Measurements from ENCODE around the gene POLR3B.

The POLR3B gene

DNA sequence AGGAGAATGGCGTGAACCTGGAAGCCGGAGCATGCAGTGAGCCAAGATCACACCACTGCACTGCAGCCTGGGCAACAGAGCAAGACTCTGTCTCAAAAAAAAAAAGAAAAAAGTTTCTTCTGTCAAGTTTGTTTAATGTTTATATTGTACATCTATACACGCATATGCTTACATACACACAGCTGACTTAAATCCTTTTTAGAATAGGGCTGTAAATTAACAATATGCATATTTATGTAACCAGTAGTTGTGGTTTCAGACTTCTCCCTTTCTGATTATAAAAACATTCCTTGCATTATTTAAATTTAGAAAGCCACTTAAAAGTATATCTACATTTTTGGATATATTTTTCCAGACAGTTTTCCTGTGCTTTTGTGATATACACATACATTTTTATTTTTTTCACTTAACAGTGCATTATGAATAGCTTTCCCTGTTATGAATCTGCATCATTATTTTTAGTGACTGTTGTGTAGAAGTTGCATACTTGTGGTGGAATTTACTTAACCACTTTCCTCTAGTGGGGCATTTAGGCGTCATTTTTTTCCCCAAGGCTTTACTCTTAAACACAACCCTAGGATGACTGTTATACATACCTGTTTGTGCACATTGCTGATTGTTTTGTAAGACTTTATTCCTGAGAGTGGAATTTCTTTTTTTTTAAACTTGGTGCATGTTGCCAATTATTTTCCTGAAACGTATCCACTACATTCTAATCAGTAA lies 29.4 kb downstream of the POLR3B start:
- H3K9ac ChIP-seq (ENCODE audit: low read length), result no peak overlapping the region
- no peak overlapping the region for H3K4me3 ChIP-seq (ENCODE audit: low read length)
- no peaks in the 10 kb centered on the region for H3K36me3 ChIP-seq (ENCODE audit: control insufficient read depth, insufficient read depth, low read length)
- H3K27ac ChIP-seq (ENCODE audit: low read depth, low read length), result no peak overlapping the region
- no peaks in the 10 kb centered on the region for H3K4me1 ChIP-seq (ENCODE audit: control insufficient read depth, insufficient read depth, low read length)
- H3K27me3 ChIP-seq (ENCODE audit: control insufficient read depth, insufficient read depth, low read length), result no peaks in the 10 kb centered on the region

DNA sequence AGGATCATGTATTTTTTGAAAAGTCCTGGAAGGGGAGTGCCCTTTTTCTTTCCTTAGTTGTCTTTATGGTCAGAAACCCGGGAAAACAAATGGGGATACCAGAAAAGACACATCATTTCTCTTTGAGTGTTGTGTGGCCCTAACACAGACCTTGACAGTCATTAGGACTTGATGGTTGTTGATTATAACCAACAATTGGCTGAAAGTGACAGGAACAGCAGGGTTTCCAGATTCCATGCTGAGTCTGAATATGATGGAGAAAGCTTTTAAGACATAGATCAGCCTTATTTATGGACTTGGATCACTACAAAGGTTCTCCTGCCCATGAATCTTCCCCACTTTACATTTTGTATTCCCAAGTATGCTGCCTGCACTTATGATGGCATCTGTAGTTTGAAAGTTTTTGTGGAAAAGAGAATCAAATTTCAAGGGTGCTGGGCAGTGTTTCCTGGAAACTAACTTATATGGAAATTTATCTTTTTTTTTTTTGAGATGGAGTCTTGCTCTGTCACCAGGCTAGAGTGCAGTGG lies 30.4 kb downstream of the POLR3B start:
- Histone ChIP-seq H3K4me3 (ENCODE audit: low read length) (no peak overlapping the region), H3K4me1 (ENCODE audit: control insufficient read depth, insufficient read depth, low read length) (no peaks in the 10 kb centered on the region), H3K27ac (ENCODE audit: low read depth, low read length) (no peak overlapping the region), H3K9ac (ENCODE audit: low read length) (no peak overlapping the region), H3K36me3 (ENCODE audit: control insufficient read depth, insufficient read depth, low read length) (no peaks in the 10 kb centered on the region), H3K27me3 (ENCODE audit: control insufficient read depth, insufficient read depth, low read length) (no peaks in the 10 kb centered on the region)

DNA sequence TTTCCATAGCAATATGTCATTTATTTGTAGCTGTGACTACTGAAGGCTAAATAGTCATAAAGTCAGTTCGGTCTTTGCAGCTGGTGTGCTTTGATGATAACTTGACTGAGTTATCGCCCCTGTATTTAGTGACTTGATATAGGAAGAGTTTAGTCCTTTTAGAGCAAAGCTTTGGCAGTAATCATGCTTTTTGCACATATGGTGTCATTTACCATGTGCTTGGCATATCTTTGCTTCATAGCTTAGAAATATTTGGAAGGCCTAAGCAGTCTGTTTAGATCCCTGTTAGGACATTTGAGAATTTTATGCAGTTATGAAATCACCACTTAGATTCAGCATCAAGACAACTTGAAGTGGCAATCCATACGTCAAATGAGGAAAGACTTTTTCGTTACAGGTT lies 31.6 kb downstream of the POLR3B start:
- Histone ChIP-seq H3K9ac (ENCODE audit: low read length) (no peak overlapping the region), H3K36me3 (ENCODE audit: control insufficient read depth, insufficient read depth, low read length) (peaks cover 3% of the 10 kb centered on the region), H3K27me3 (ENCODE audit: control insufficient read depth, insufficient read depth, low read length) (no peaks in the 10 kb centered on the region), H3K27ac (ENCODE audit: low read depth, low read length) (no peak overlapping the region), H3K4me3 (ENCODE audit: low read length) (no peak overlapping the region), H3K4me1 (ENCODE audit: control insufficient read depth, insufficient read depth, low read length) (no peaks in the 10 kb centered on the region)

DNA sequence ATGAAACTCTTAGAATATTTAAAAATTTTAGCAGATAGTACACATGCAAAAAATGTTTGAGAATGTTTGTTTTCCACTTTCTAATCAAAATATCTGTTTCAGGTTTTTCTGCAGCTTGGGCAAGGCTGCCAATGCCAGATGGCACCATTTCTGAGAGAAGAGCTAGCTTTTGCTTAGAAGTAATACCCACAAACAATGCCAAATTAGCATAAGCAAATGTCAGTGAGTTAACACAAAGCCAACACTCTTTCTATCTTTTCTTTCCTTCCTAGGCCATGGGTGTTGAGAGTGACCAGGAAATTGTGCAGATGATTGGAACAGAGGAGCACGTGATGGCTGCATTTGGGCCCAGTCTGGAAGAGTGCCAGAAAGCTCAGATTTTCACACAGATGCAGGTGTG lies 35.2 kb downstream of the POLR3B start:
- Histone ChIP-seq H3K27ac (ENCODE audit: low read depth, low read length) (no peak overlapping the region), H3K9ac (ENCODE audit: low read length) (no peak overlapping the region), H3K27me3 (ENCODE audit: control insufficient read depth, insufficient read depth, low read length) (no peaks in the 10 kb centered on the region), H3K4me1 (ENCODE audit: control insufficient read depth, insufficient read depth, low read length) (no peaks in the 10 kb centered on the region), H3K4me3 (ENCODE audit: low read length) (no peak overlapping the region), H3K36me3 (ENCODE audit: control insufficient read depth, insufficient read depth, low read length) (peaks cover 3% of the 10 kb centered on the region)

DNA sequence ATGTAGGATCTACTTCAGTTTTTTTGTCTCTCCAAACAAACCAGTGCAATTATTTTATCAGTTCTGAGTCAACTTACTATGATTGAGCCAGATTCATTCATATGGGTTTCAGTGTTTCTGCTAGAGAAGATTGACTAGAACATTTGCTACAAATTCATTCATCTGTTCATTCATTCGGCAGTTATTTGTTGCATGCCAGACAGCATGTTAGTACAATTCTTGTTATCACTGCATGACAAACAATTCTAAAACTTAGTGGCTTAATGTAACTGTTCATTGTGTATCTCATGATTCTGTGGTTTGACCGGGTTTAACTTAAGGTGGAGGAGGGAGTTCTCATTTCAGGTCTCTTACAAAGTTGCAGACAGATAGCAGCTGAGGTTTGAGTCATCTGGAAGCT lies 52.3 kb downstream of the POLR3B start:
- Histone ChIP-seq H3K27ac (ENCODE audit: low read depth, low read length) (no peak overlapping the region), H3K27me3 (ENCODE audit: control insufficient read depth, insufficient read depth, low read length) (no peaks in the 10 kb centered on the region), H3K9ac (ENCODE audit: low read length) (no peak overlapping the region), H3K4me3 (ENCODE audit: low read length) (no peak overlapping the region), H3K4me1 (ENCODE audit: control insufficient read depth, insufficient read depth, low read length) (no peaks in the 10 kb centered on the region), H3K36me3 (ENCODE audit: control insufficient read depth, insufficient read depth, low read length) (no peaks in the 10 kb centered on the region)

DNA sequence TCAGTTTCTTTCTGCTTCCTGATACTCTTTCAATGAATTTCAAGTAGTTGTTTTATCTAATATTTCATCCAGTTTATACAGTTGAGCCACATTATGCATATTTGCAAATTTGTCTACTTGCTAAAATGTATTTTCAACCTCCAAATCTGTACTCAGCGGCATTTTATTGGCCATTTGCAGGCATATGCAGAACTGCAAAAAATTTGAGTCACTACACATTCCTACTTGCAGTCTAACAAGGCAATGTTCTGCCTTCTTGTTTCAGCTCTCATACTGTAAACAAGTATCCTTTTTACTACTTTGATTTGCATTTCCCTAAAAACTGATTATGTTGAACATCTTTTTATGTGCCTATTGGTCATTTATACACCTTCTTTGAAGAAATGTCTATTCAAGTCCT lies 55.0 kb downstream of the POLR3B start:
- Histone ChIP-seq H3K36me3 (ENCODE audit: control insufficient read depth, insufficient read depth, low read length) (peaks cover 3% of the 10 kb centered on the region), H3K9ac (ENCODE audit: low read length) (no peak overlapping the region), H3K4me3 (ENCODE audit: low read length) (no peak overlapping the region), H3K27ac (ENCODE audit: low read depth, low read length) (no peak overlapping the region), H3K4me1 (ENCODE audit: control insufficient read depth, insufficient read depth, low read length) (no peaks in the 10 kb centered on the region), H3K27me3 (ENCODE audit: control insufficient read depth, insufficient read depth, low read length) (no peaks in the 10 kb centered on the region)

DNA sequence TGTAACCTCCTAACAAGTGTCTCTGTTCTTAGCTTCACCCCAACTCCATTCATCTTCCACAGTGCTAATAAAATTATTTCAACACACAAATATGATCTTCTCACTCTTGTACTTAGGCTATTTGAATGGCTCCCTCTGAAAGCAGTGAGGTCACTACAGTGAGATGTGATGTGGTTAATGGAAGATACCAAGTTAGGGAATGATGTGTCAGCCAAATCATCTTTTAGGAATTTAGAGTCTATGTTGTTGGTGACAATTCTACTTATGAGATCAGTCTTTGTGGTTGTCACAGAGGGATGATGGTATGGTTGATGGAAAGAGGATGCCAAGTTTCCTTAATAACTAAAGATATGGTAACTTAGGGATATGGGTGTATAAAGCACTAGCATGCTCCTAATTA lies 57.6 kb downstream of the POLR3B start:
- Histone ChIP-seq H3K27me3 (ENCODE audit: control insufficient read depth, insufficient read depth, low read length) (no peaks in the 10 kb centered on the region), H3K4me3 (ENCODE audit: low read length) (no peak overlapping the region), H3K9ac (ENCODE audit: low read length) (no peak overlapping the region), H3K4me1 (ENCODE audit: control insufficient read depth, insufficient read depth, low read length) (no peaks in the 10 kb centered on the region), H3K36me3 (ENCODE audit: control insufficient read depth, insufficient read depth, low read length) (peaks cover 3% of the 10 kb centered on the region), H3K27ac (ENCODE audit: low read depth, low read length) (no peak overlapping the region)

DNA sequence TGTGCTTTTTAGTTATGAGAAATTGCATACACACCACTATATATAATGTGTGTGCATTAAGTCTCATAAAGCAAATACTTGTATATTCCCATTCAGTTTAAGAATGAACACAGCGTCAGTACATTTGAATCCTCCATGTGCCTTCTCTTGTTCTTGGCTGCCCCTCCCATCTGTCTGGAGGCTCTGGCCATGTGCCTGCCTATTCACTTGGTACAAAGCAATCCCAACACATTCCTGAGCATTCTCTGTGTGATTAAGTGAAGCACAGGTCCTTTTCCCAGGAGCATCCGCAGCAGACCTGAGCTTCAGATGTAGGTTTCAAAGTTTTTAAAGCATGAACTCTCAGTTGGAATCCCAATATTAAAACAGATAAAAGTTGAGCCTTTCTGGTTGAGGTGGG lies 58.7 kb downstream of the POLR3B start:
- Histone ChIP-seq H3K9ac (ENCODE audit: low read length) (no peak overlapping the region), H3K4me3 (ENCODE audit: low read length) (no peak overlapping the region), H3K27ac (ENCODE audit: low read depth, low read length) (no peak overlapping the region), H3K36me3 (ENCODE audit: control insufficient read depth, insufficient read depth, low read length) (peaks cover 3% of the 10 kb centered on the region), H3K4me1 (ENCODE audit: control insufficient read depth, insufficient read depth, low read length) (no peaks in the 10 kb centered on the region), H3K27me3 (ENCODE audit: control insufficient read depth, insufficient read depth, low read length) (no peaks in the 10 kb centered on the region)

DNA sequence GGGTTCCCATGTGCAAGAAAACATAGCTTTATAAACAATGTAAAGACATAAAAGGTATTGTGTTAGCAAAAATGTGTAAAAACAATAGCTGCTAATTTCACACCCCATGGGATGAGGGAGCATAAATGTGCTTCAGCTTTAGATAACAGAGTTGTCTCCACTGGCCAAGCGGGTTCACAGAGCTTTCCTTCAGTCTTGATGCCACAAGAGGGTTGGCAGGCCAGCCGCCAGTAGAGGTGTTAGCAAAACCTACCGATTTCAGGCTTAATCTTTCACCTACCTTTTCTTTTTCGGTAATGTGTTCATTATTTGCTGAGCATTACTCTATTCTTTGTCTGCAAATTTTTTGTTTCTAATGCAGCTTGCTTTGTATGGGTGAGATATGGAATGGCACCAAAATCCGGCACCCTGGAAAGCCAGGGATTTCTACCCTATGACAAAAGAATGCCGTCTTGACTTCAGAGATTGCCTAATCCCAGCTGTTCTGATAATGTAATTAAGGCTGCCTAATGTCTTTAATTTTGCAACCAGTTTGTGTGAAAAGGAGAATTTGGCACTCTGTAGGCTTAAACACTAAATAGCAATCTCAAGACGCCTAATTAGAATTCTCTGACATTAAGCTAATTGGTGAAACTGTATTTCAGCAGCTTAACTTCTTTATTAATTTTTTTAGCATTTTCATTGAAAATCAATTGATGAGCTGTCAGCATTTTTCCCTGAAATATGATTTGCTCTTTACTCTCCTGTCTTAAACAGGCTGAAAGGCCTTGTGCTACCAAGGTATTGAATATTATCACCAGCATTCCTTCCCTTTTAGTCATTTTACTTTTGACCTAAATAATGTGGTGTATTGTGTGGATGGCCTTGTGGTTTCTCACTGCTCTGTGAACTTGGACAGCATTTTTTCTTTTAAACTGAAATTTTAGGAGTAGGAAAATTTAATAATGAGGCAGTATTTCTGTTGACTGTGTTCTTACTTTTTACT lies 60.7 kb downstream of the POLR3B start:
- no peaks in the 10 kb centered on the region for H3K27me3 ChIP-seq (ENCODE audit: control insufficient read depth, insufficient read depth, low read length)
- H3K27ac ChIP-seq (ENCODE audit: low read depth, low read length), result no peak overlapping the region
- no peaks in the 10 kb centered on the region for H3K4me1 ChIP-seq (ENCODE audit: control insufficient read depth, insufficient read depth, low read length)
- H3K4me3 ChIP-seq (ENCODE audit: low read length), result no peak overlapping the region
- peaks cover 3% of the 10 kb centered on the region for H3K36me3 ChIP-seq (ENCODE audit: control insufficient read depth, insufficient read depth, low read length)
- H3K9ac ChIP-seq (ENCODE audit: low read length), result no peak overlapping the region

DNA sequence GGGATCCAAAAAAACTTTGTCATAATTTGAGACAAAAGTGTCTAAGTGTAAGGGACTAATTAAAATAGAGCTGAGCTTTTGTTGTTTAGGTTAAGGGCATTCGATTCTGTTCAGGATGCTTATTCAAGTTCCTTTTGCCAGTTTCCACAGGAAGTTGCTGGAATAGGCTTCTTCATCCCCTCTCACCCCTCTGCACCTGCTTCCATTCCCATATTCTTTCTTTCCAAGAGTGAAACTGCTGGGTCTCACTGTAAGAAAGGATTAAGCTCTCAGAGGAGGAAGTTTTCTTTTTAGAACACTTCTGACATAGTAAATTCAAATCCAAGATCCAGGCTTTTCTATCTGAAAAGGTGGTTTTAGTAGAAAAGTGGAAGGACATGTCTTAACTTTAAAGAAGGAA lies 61.4 kb downstream of the POLR3B start:
- Histone ChIP-seq H3K4me1 (ENCODE audit: control insufficient read depth, insufficient read depth, low read length) (no peaks in the 10 kb centered on the region), H3K9ac (ENCODE audit: low read length) (no peak overlapping the region), H3K36me3 (ENCODE audit: control insufficient read depth, insufficient read depth, low read length) (peaks cover 3% of the 10 kb centered on the region), H3K4me3 (ENCODE audit: low read length) (no peak overlapping the region), H3K27me3 (ENCODE audit: control insufficient read depth, insufficient read depth, low read length) (no peaks in the 10 kb centered on the region), H3K27ac (ENCODE audit: low read depth, low read length) (no peak overlapping the region)

DNA sequence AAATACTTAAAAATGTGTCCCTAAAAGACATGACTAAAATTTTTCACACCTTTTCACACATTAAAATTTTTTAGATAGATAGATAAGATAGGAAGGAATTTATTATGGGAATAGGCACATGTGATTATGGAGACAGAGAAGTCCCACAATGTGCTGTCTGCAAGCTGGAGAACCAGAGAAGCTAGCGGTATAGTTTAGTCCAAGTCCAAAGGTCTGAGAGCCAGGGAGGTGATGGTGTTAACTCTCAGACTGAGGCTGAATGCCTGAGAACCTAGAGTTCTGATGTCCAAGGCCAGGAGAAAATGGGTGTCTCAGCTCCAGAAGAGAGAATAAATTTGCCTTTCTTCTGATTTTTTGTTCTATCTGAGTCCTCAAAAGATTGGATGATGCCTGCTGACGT lies 65.7 kb downstream of the POLR3B start:
- H3K27me3 ChIP-seq (ENCODE audit: control insufficient read depth, insufficient read depth, low read length), result no peaks in the 10 kb centered on the region

DNA sequence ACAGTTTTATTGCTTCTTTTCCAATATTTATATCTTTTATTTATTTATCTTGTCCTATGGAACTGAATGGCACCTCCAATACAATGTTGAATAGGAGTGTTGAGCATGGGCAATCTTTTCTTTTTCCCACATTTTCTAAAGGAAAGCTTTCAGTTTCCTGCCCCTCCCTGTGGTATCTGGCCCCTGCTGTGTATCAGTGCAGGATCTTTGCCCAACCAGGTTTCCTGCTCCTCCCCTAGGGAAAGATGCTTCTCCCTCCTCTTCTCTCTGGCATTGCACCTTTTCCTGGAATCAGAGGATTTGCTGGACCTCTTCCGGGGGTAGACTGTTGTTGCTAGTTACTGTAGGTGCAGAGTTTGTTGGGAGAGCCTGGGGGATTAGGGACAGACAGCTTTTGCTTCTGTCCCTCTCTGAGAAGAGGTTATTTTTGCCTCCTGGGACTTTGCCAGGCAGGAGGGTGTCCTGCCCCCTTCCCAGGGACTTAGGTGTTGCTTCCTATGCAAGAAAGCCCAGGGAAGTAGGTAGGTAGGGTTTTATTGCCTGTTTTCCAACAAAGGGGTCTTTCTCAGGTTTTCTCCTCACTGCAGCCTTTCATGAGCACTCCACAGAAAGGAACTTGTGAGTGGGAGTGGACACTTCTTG lies 67.6 kb downstream of the POLR3B start:
- H3K4me3 ChIP-seq (ENCODE audit: low read length), result no peak overlapping the region
- H3K27ac ChIP-seq (ENCODE audit: low read depth, low read length), result no peak overlapping the region
- H3K9ac ChIP-seq (ENCODE audit: low read length), result no peak overlapping the region

More for the DNA sequence above, 65.7 kb downstream of the POLR3B start:
- no peaks in the 10 kb centered on the region for H3K36me3 ChIP-seq (ENCODE audit: control insufficient read depth, insufficient read depth, low read length)
- H3K9ac ChIP-seq (ENCODE audit: low read length), result no peak overlapping the region
- no peak overlapping the region for H3K4me3 ChIP-seq (ENCODE audit: low read length)
- no peak overlapping the region for H3K27ac ChIP-seq (ENCODE audit: low read depth, low read length)
- peaks cover 8% of the 10 kb centered on the region for H3K4me1 ChIP-seq (ENCODE audit: control insufficient read depth, insufficient read depth, low read length)

More for the DNA sequence above, 67.6 kb downstream of the POLR3B start:
- H3K4me1 ChIP-seq (ENCODE audit: control insufficient read depth, insufficient read depth, low read length), result peaks cover 12% of the 10 kb centered on the region
- no peaks in the 10 kb centered on the region for H3K27me3 ChIP-seq (ENCODE audit: control insufficient read depth, insufficient read depth, low read length)
- H3K36me3 ChIP-seq (ENCODE audit: control insufficient read depth, insufficient read depth, low read length), result no peaks in the 10 kb centered on the region
